PC-3 (cell line): ENCODE data around the gene ADD1.

Experiments used
- CTCF ChIP-seq: fragments of 300-600 bp; sonication (generic); conservative IDR thresholded peaks from 2 replicates; pipeline ENCODE4 v1.5.1; 2017; ENCODE audit warnings: antibody characterized with exemption, low read depth, mild to moderate bottlenecking, low read length
- EZH2 ChIP-seq: fragments of 300-600 bp; sonication (generic); IDR thresholded peaks from one replicate; pipeline ENCODE4 v1.6.1; 2017; ENCODE audit warnings: antibody characterized with exemption, mild to moderate bottlenecking, low read length; ENCODE audit not compliant: unreplicated experiment

- TF ChIP-seq CTCF (no peak), EZH2 (no peak)
These were observed 11.9 kb upstream of the ADD1 start for GRCh38 chr4:2831611-2832308.
